ENCODE measurements around the gene UNC13C. TPM values are rescaled to one million over a fixed set of nuclear protein-coding genes. Genes with fewer than 3 reads are reported as not detected.

UNC13C gene
- total and polyA plus RNA-seq, 2 experiments from 2014 or later: 0.92 to 10.3 TPM

DNA sequence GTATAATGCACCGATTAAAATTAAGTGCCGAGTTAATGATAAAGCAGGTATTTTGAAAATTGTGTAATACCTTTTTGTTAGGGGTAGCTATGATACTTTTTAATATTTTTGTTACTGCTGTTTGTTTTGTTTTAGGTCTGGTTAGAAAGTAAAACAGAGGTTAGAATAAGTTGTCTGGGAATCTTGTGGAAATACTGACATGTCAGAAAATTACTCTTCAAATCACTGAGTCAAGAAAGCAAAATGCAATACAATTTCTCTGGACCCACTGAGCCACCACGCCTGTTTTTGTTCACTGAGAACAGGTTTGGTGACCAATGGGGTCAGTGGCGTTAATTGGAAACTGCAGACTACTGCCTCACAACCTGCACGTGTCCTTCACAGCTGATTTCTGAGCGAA is 601.6 kb downstream of the UNC13C start:
- Histone ChIP-seq H3K27me3 (no peaks in the 10 kb centered on the region), H4K20me1 (ENCODE audit: insufficient read depth, poor library complexity, severe bottlenecking) (no peaks in the 10 kb centered on the region), H3K36me3 (replicated peaks; ENCODE audit: insufficient read depth, low read depth) (no peaks in the 10 kb centered on the region), H3K4me2 (no peak overlapping the region), H3K79me2 (no peaks in the 10 kb centered on the region), H3K9me2 (replicated peaks; ENCODE audit: insufficient read depth) (no peaks in the 10 kb centered on the region), H3K27ac (no peak overlapping the region), H2AFZ (no peak overlapping the region), H3K9me3 (ENCODE audit: low read depth) (no peaks in the 10 kb centered on the region), H3K4me1 (ENCODE audit: insufficient read depth) (no peaks in the 10 kb centered on the region), H3K4me3 (no peak overlapping the region)
- TF ChIP-seq, protein P1, sequence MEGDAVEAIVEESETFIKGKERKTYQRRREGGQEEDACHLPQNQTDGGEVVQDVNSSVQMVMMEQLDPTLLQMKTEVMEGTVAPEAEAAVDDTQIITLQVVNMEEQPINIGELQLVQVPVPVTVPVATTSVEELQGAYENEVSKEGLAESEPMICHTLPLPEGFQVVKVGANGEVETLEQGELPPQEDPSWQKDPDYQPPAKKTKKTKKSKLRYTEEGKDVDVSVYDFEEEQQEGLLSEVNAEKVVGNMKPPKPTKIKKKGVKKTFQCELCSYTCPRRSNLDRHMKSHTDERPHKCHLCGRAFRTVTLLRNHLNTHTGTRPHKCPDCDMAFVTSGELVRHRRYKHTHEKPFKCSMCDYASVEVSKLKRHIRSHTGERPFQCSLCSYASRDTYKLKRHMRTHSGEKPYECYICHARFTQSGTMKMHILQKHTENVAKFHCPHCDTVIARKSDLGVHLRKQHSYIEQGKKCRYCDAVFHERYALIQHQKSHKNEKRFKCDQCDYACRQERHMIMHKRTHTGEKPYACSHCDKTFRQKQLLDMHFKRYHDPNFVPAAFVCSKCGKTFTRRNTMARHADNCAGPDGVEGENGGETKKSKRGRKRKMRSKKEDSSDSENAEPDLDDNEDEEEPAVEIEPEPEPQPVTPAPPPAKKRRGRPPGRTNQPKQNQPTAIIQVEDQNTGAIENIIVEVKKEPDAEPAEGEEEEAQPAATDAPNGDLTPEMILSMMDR (IDR thresholded peaks at IDR 0.05; ENCODE audit: poor library complexity): no peak
- TF ChIP-seq EZH2 (IDR thresholded peaks at IDR 0.05; ENCODE audit: borderline replicate concordance): no peak
- TF ChIP-seq EZH2phosphoT487 (IDR thresholded peaks at IDR 0.05; ENCODE audit: low read depth, severe bottlenecking, unreplicated experiment): no peak
- no peak for DNase-seq (ENCODE audit: low spot score)
- WGBS (ENCODE audit: low lambda C conversion rate, missing lambda C conversion rate): 76% methylated on average over 6 of the region's 6 CpGs

GRCh38 chr15:54580643-54581042 is 602.4 kb downstream of the UNC13C start:
- Histone ChIP-seq H3K27me3 (no peaks in the 10 kb centered on the region), H3K4me3 (no peak overlapping the region), H3K27ac (no peak overlapping the region), H4K20me1 (ENCODE audit: insufficient read depth, poor library complexity, severe bottlenecking) (no peaks in the 10 kb centered on the region), H3K4me2 (no peak overlapping the region), H3K36me3 (replicated peaks; ENCODE audit: insufficient read depth, low read depth) (no peaks in the 10 kb centered on the region), H3K9me2 (replicated peaks; ENCODE audit: insufficient read depth) (no peaks in the 10 kb centered on the region), H3K4me1 (ENCODE audit: insufficient read depth) (no peaks in the 10 kb centered on the region), H2AFZ (no peak overlapping the region), H3K79me2 (no peaks in the 10 kb centered on the region), H3K9me3 (ENCODE audit: low read depth) (no peaks in the 10 kb centered on the region)
- 47% methylated on average over 2 of the region's 2 CpGs for WGBS (ENCODE audit: low lambda C conversion rate, missing lambda C conversion rate)
- TF ChIP-seq EZH2phosphoT487 (IDR thresholded peaks at IDR 0.05; ENCODE audit: low read depth, severe bottlenecking, unreplicated experiment) (no peak), EZH2 (IDR thresholded peaks at IDR 0.05; ENCODE audit: borderline replicate concordance) (no peak)
- TF ChIP-seq, protein P1 (IDR thresholded peaks at IDR 0.05; ENCODE audit: poor library complexity): no peak
- DNase-seq (ENCODE audit: low spot score): no peak

GRCh38 chr15:54582863-54583643 is 604.8 kb downstream of the UNC13C start:
- no peaks in the 10 kb centered on the region for H3K36me3 ChIP-seq (replicated peaks; ENCODE audit: insufficient read depth, low read depth)
- no peaks in the 10 kb centered on the region for H3K9me2 ChIP-seq (replicated peaks; ENCODE audit: insufficient read depth)
- no peak for TF ChIP-seq EZH2 (IDR thresholded peaks at IDR 0.05; ENCODE audit: borderline replicate concordance)
- no peak overlapping the region for H2AFZ ChIP-seq
- H3K4me1 ChIP-seq (ENCODE audit: insufficient read depth): no peaks in the 10 kb centered on the region
- H4K20me1 ChIP-seq (ENCODE audit: insufficient read depth, poor library complexity, severe bottlenecking): no peaks in the 10 kb centered on the region
- no peaks in the 10 kb centered on the region for H3K27me3 ChIP-seq
- DNase-seq (ENCODE audit: low spot score): no peak
- 72% methylated on average over 7 of the region's 7 CpGs for WGBS (ENCODE audit: low lambda C conversion rate, missing lambda C conversion rate)
- no peaks in the 10 kb centered on the region for H3K79me2 ChIP-seq
- H3K4me2 ChIP-seq: no peak overlapping the region
- no peak overlapping the region for H3K27ac ChIP-seq
- H3K9me3 ChIP-seq (ENCODE audit: low read depth): no peaks in the 10 kb centered on the region
- no peak overlapping the region for H3K4me3 ChIP-seq

GRCh38 chr15:54585063-54585462 is 606.8 kb downstream of the UNC13C start:
- H3K9me2 ChIP-seq (replicated peaks; ENCODE audit: insufficient read depth): no peaks in the 10 kb centered on the region
- H3K36me3 ChIP-seq (replicated peaks; ENCODE audit: insufficient read depth, low read depth): no peaks in the 10 kb centered on the region
- no peak overlapping the region for H3K27ac ChIP-seq
- no peaks in the 10 kb centered on the region for H3K27me3 ChIP-seq
- no peaks in the 10 kb centered on the region for H4K20me1 ChIP-seq (ENCODE audit: insufficient read depth, poor library complexity, severe bottlenecking)
- no peak overlapping the region for H2AFZ ChIP-seq
- H3K9me3 ChIP-seq (ENCODE audit: low read depth): no peaks in the 10 kb centered on the region
- no peak for TF ChIP-seq EZH2phosphoT487 (IDR thresholded peaks at IDR 0.05; ENCODE audit: low read depth, severe bottlenecking, unreplicated experiment)
- no peak for TF ChIP-seq EZH2 (IDR thresholded peaks at IDR 0.05; ENCODE audit: borderline replicate concordance)
- TF ChIP-seq, protein P1 (IDR thresholded peaks at IDR 0.05; ENCODE audit: poor library complexity): no peak
- H3K4me3 ChIP-seq: no peak overlapping the region
- no peak for DNase-seq (ENCODE audit: low spot score)
- H3K79me2 ChIP-seq: no peaks in the 10 kb centered on the region
- WGBS (ENCODE audit: low lambda C conversion rate, missing lambda C conversion rate): 59% methylated on average over 3 of the region's 3 CpGs
- H3K4me1 ChIP-seq (ENCODE audit: insufficient read depth): no peaks in the 10 kb centered on the region
- H3K4me2 ChIP-seq: no peak overlapping the region
